Measurements from ENCODE around the gene NPM1. TPM values are rescaled to one million over a fixed set of nuclear protein-coding genes. Genes with fewer than 3 reads are reported as not detected.

NPM1 gene
- total RNA-seq, 2 donors from 2014 or later: 1,997 to 2,127 TPM

DNA sequence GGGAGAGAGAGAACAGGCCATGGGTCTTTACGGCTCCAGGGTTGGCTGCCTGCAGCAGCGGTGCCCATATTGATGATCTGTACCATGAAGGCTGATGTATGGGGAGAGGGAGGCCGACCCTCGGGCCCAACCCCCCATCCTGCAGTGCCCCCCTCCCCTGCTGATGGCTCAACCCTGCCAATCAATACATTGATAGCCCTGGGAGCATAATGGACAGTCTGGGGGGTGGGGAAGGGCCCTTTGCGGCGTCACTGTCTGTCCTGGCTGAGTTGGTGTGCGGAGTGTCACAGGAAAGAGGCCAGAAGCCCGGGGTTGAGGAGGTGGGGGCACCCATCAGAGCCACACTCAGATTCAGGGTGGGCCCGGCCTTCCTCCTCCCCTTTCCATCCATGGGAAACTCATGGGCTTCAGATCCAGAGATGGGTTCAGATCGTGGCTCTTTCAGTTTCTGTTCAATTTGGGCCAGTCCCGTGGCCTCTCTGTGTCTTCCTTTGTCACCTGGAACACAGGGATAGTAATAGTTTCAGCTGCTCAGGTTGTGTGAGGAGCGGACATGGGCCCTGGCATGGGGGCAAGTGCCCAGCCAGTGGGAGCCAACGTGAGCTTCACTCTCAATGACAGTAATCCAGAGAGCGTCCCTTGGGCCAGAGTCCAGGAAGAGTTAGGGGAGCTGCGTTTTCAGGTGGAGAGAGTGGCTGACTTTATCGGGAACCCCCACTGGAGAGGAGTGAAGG, 41.3 kb downstream of the NPM1 start:
- no peak overlapping the region for H3K4me3 ChIP-seq (ENCODE audit: low read length)
- no peak overlapping the region for H3K27ac Mint-ChIP-seq
- H3K9me3 ChIP-seq (ENCODE audit: control insufficient read depth, low read length): no peaks in the 10 kb centered on the region
- H3K9me3 Mint-ChIP-seq: no peaks in the 10 kb centered on the region
- H3K9ac ChIP-seq (ENCODE audit: extremely low read depth, low read length, poor library complexity, severe bottlenecking): no peak overlapping the region
- no peak overlapping the region for H3K4me3 Mint-ChIP-seq
- H3K27me3 Mint-ChIP-seq (ENCODE audit: insufficient read depth): no peaks in the 10 kb centered on the region
- H3K27ac ChIP-seq (ENCODE audit: low read depth, low read length): no peak overlapping the region
- TF ChIP-seq CTCF (conservative IDR thresholded peaks at IDR 0.05): no peak
- no peaks in the 10 kb centered on the region for H3K36me3 ChIP-seq (ENCODE audit: control insufficient read depth, insufficient read depth, low read length)
- peak; percentile 28 for DNase-seq
- 89 to 92% methylated on average over 10 to 16 of the region's 16 CpGs for WGBS, 2 experiments (ENCODE audit: insufficient coverage in 1 of 2, insufficient read length in 1 of 2)
- H3K4me1 ChIP-seq (ENCODE audit: control insufficient read depth, insufficient read depth, low read length): no peaks in the 10 kb centered on the region
- H3K36me3 Mint-ChIP-seq (ENCODE audit: low read depth): no peaks in the 10 kb centered on the region
- peaks cover 11% of the 10 kb centered on the region for H3K4me1 Mint-ChIP-seq
- H3K27me3 ChIP-seq (ENCODE audit: control insufficient read depth, insufficient read depth, low read length, poor library complexity, severe bottlenecking): no peaks in the 10 kb centered on the region

DNA sequence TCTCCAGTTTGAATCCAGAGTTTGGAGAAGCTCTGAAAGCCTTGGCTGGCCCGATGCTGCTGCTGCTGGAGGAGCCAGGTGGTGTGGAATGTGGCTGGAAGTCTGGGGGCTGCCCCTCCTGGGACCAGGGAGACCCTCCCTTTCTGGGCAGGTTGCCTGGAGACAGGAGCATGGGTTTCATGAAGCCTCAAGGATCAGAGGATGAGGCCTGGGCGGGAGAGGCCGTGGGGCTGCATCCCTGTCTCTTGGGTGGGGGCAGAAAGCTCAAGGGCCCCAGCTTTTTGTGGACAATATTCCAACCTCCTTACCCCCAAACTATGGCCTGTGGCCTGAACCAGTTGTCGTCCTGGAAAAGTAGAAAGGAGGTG, 41.9 kb downstream of the NPM1 start:
- Histone ChIP-seq H3K27me3 (ENCODE audit: control insufficient read depth, insufficient read depth, low read length, poor library complexity, severe bottlenecking) (no peaks in the 10 kb centered on the region), H3K4me1 (ENCODE audit: control insufficient read depth, insufficient read depth, low read length) (no peaks in the 10 kb centered on the region), H3K9me3 (ENCODE audit: control insufficient read depth, low read length) (no peaks in the 10 kb centered on the region), H3K4me3 (ENCODE audit: low read length) (no peak overlapping the region), H3K36me3 (ENCODE audit: control insufficient read depth, insufficient read depth, low read length) (no peaks in the 10 kb centered on the region), H3K9ac (ENCODE audit: extremely low read depth, low read length, poor library complexity, severe bottlenecking) (no peak overlapping the region), H3K27ac (ENCODE audit: low read depth, low read length) (no peak overlapping the region)
- H3K4me1 Mint-ChIP-seq: peaks cover 8% of the 10 kb centered on the region
- no peak for DNase-seq
- TF ChIP-seq CTCF (conservative IDR thresholded peaks at IDR 0.05): no peak
- no peaks in the 10 kb centered on the region for H3K36me3 Mint-ChIP-seq (ENCODE audit: low read depth)
- WGBS, 2 experiments (ENCODE audit: insufficient coverage in 1 of 2, insufficient read length in 1 of 2): 94% methylated on average over 4 of the region's 4 CpGs; no CpG with 5 or more reads in 1 of the 2 experiments
- no peaks in the 10 kb centered on the region for H3K9me3 Mint-ChIP-seq
- H3K27ac Mint-ChIP-seq: no peak overlapping the region
- no peak overlapping the region for H3K4me3 Mint-ChIP-seq
- H3K27me3 Mint-ChIP-seq (ENCODE audit: insufficient read depth): no peaks in the 10 kb centered on the region

- Histone ChIP-seq H3K9ac (ENCODE audit: extremely low read depth, low read length, poor library complexity, severe bottlenecking) (no peak overlapping the region), H3K27me3 (ENCODE audit: control insufficient read depth, insufficient read depth, low read length, poor library complexity, severe bottlenecking) (no peaks in the 10 kb centered on the region), H3K4me1 (ENCODE audit: control insufficient read depth, insufficient read depth, low read length) (no peaks in the 10 kb centered on the region), H3K4me3 (ENCODE audit: low read length) (no peak overlapping the region), H3K27ac (ENCODE audit: low read depth, low read length) (no peak overlapping the region), H3K9me3 (ENCODE audit: control insufficient read depth, low read length) (no peaks in the 10 kb centered on the region), H3K36me3 (ENCODE audit: control insufficient read depth, insufficient read depth, low read length) (no peaks in the 10 kb centered on the region)
- no peak overlapping the region for H3K4me3 Mint-ChIP-seq
- peaks cover 6% of the 10 kb centered on the region for H3K4me1 Mint-ChIP-seq
- H3K9me3 Mint-ChIP-seq: no peaks in the 10 kb centered on the region
- WGBS, 2 experiments (ENCODE audit: insufficient coverage in 1 of 2, insufficient read length in 1 of 2): 90 to 94% methylated on average over 5 to 7 of the region's 7 CpGs
- no peak overlapping the region for H3K27ac Mint-ChIP-seq
- TF ChIP-seq CTCF (conservative IDR thresholded peaks at IDR 0.05): no peak
- DNase-seq: no peak
- no peaks in the 10 kb centered on the region for H3K36me3 Mint-ChIP-seq (ENCODE audit: low read depth)
- no peaks in the 10 kb centered on the region for H3K27me3 Mint-ChIP-seq (ENCODE audit: insufficient read depth)
Observed at GRCh38 chr5:171431251-171431777, 43.7 kb downstream of the NPM1 start.
